AG08396 (cell line): Measurements from ENCODE around the gene EXOC7.
"Not testable (repeated sequence)": the region's sequence is repeated elsewhere in the genome, so short reads cannot be mapped to it uniquely, and the experiment has no call there.

ENCODE experiments used
- DNase-seq: peaks from one replicate; pipeline ENCODE4 v3.0.0; 2012; ENCODE audit warnings: low spot score, mixed read lengths

Gene EXOC7

GRCh38 chr17:76044475-76045007 lies 59.0 kb downstream of the EXOC7 start:
- DNase-seq = not testable (repeated sequence)

GRCh38 chr17:76042868-76043267 lies 60.7 kb downstream of the EXOC7 start:
- not testable (repeated sequence) for DNase-seq

DNA sequence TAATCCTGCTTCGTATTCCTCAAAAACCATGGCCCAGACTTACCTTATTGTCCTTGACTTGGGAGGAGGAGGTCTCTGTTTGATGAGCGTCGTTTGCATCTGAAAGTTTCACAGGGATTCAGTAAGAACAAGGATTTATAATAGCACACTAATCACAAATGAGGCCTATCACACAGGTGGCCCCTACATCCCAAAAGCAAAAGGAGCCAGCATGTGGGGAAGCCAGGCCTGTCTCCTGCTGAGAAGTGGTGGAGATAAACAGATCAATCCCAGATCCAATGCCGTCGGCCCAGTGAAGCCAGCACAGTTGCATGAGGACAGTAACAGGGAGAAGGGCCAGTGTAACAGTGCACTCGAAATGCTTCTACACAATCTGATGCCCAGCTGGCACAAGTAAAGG lies 63.2 kb downstream of the EXOC7 start:
- no peak for DNase-seq

- DNase-seq = no peak
Observed at GRCh38 chr17:76039121-76039520, 64.5 kb downstream of the EXOC7 start.

DNA sequence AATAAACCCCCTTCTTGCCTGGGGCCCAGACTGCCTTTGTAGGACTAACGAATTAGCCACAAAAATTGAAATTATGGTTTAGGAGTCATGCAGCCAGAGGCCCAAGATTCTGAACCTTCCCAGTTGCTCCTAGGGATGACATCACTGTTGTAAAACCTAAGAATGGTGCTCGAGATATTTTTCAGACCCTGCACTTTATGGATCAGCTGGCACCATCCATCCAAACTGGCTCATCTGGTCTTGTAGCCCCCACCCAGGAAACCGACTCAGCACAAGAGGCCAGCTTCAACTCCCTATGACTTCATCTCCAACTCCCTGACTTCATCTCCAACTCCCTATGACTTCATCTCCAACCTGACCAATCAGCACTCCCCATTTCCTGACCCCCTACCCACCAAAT lies 65.5 kb downstream of the EXOC7 start:
- no peak for DNase-seq

GRCh38 chr17:76036497-76037261 lies 66.9 kb downstream of the EXOC7 start:
- DNase-seq = no peak

- DNase-seq = no peak
Observed at GRCh38 chr17:76034428-76035350, 68.9 kb downstream of the EXOC7 start.

GRCh38 chr17:76033139-76033538 lies 70.4 kb downstream of the EXOC7 start:
- DNase-seq = no peak

DNA sequence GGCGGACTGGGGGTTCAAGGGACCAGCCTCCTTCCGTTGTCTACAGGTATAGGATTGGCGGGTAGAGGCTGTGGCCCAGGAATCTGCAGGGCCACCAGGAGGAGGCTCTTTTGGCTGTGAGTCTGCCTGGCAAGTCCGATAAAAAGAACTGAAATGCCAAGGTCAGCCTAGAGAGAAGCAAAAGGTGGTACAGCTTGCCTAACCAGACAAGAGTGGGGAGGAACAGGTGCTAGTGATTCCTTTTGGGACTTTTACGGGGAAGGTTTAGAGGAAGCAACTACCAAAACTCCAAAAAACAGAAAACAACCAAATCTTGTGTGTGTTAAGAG lies 70.8 kb downstream of the EXOC7 start:
- DNase-seq = no peak

DNA sequence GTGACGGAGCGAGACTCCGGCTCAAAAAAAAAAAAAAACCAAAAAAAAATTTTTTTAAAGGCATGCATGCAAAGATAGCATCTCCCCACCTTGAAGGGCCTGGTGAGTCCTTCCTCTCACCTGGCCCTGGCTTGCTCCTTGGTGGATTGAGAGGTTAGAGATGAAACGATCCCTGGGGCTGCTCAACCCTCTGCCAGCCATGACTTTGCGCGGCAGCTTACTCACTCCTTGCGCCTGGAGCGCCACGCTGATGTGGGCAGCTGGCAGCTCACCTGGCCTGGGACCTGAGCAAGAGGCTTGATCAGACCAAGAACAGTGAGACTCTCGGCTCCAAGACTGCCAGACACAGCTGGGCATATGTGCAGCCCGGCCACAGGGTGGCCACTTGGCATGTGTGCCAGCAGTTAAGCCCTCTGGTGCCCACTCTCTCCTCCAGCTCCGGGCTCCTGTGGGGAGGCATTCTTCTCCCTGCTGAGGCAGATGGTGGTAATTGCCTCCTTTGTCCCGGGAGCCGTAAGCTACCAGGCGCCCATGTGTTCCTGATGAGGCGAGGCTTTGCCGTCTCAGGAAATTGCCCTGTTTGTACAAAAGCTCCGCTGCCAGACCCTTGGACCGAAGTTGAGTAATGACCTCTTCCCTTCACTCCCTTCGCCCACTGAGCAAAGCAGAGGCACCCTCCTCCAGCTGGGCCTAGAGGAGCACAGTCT lies 71.4 kb downstream of the EXOC7 start:
- DNase-seq = no peak
